ENCODE results near the gene TPPP3. TPM values are rescaled to one million over a fixed set of nuclear protein-coding genes. Genes with fewer than 3 reads are reported as not detected.
A peak's percentile ranks its signal among the peaks of the same experiment; 100 is the strongest.

The TPPP3 gene
- polyA plus RNA-seq, 4 donors = 10.3 to 34.8 (median 22.2) TPM

DNA sequence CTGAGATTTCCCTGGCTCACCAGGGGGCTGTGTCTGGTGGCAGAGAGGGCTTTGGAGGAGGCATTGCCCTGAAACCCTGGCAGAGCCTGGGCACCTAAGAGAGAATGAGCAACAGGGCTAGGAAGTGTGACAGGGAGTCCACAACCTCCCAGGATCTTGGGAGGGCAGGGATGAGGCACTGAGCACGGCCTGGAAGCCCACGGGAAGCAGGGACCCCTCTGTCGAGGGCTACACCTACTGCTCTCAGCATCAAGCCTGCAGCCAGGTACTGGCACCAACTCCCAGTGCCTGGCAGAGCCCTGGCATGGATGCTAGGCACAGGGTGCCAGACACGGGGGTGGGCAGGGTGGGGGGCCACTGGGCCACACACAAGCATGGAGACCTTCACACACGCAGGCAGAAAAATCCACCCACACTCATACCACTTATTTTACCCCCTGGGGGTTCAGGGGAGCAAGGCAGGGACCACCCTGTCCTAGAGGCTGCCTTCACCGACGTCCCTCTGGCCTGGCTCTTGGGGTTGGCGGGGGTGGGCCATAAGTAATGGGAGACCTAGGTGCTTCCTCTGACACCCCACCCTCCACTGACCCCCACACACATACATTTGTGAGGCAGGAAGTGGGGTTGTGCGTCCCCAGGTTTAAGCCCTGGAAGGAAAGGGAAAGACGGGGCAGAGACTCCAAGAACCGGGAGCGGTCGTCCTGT lies 36.7 kb upstream of the TPPP3 start:
- Histone ChIP-seq H3K4me3 (ENCODE audit: low read depth in 1 of 3, low read length in 3 of 3) (peak overlapping the region; percentile 15 to 83 (median 33)), H3K27me3 (ENCODE audit: control insufficient read depth in 3 of 3, insufficient read depth in 3 of 3, low read length in 3 of 3) (peaks cover 0 to 42% (median under 1%) of the 10 kb centered on the region in 3 donors), H3K27ac (ENCODE audit: low read depth in 1 of 3, low read length in 2 of 3) (peak overlapping the region; percentile 8 to 97 (median 95)), H3K4me1 (ENCODE audit: control insufficient read depth in 3 of 3, insufficient read depth in 2 of 3, low read depth in 1 of 3, low read length in 2 of 3) (peaks cover 0 to 25% (median 4%) of the 10 kb centered on the region in 3 donors), H3K36me3 (ENCODE audit: control insufficient read depth in 3 of 3, insufficient read depth in 2 of 3, low read depth in 1 of 3, low read length in 3 of 3) (peaks cover 0 to 10% (median 0%) of the 10 kb centered on the region in 3 donors), H3K9me3 (ENCODE audit: control insufficient read depth in 2 of 2, insufficient read depth in 1 of 2, low read depth in 1 of 2, low read length in 1 of 2) (no peaks in the 10 kb centered on the region)
- WGBS, 3 donors = 5 to 34% (median 19%) methylated on average over 12 to 13 of the region's 13 CpGs
- FAIRE-seq (no peak), DNase-seq (no peak)

GRCh38 chr16:67429053-67429798 lies 35.9 kb upstream of the TPPP3 start:
- Histone ChIP-seq H3K27me3 (ENCODE audit: control insufficient read depth in 3 of 3, insufficient read depth in 3 of 3, low read length in 3 of 3) (peaks cover 0 to 49% (median 4%) of the 10 kb centered on the region in 3 donors), H3K4me1 (ENCODE audit: control insufficient read depth in 3 of 3, insufficient read depth in 2 of 3, low read depth in 1 of 3, low read length in 2 of 3) (peaks cover 0 to 25% (median 4%) of the 10 kb centered on the region in 3 donors), H3K4me3 (ENCODE audit: low read depth in 1 of 3, low read length in 3 of 3) (peak overlapping the region in 1 of 3 donors; percentile 83), H3K36me3 (ENCODE audit: control insufficient read depth in 3 of 3, insufficient read depth in 2 of 3, low read depth in 1 of 3, low read length in 3 of 3) (peaks cover 0 to 9% (median 0%) of the 10 kb centered on the region in 3 donors), H3K9me3 (ENCODE audit: control insufficient read depth in 2 of 2, insufficient read depth in 1 of 2, low read depth in 1 of 2, low read length in 1 of 2) (no peaks in the 10 kb centered on the region), H3K27ac (ENCODE audit: low read depth in 1 of 3, low read length in 2 of 3) (peak overlapping the region in 2 of 3 donors; percentile 95 to 97)
- DNase-seq = peak; percentile 32 to 95
- WGBS, 3 donors = 75 to 86% (median 76%) methylated on average over 3 of the region's 3 CpGs
- no peak for FAIRE-seq

GRCh38 chr16:67428146-67428731 lies 34.9 kb upstream of the TPPP3 start:
- peaks cover 0 to 51% (median 4%) of the 10 kb centered on the region in 3 donors for H3K27me3 ChIP-seq (ENCODE audit: control insufficient read depth in 3 of 3, insufficient read depth in 3 of 3, low read length in 3 of 3)
- H3K4me3 ChIP-seq (ENCODE audit: low read depth in 1 of 3, low read length in 3 of 3) = no peak overlapping the region
- peak overlapping the region in 2 of 3 donors; percentile 95 to 97 for H3K27ac ChIP-seq (ENCODE audit: low read depth in 1 of 3, low read length in 2 of 3)
- DNase-seq (peak; percentile 82 to 84), FAIRE-seq (no peak)
- WGBS, 3 donors = 11 to 21% (median 12%) methylated on average over 11 of the region's 11 CpGs
- peaks cover 0 to 25% (median 4%) of the 10 kb centered on the region in 3 donors for H3K4me1 ChIP-seq (ENCODE audit: control insufficient read depth in 3 of 3, insufficient read depth in 2 of 3, low read depth in 1 of 3, low read length in 2 of 3)
- H3K36me3 ChIP-seq (ENCODE audit: control insufficient read depth in 3 of 3, insufficient read depth in 2 of 3, low read depth in 1 of 3, low read length in 3 of 3) = peaks cover 0 to 5% (median 0%) of the 10 kb centered on the region in 3 donors
- no peaks in the 10 kb centered on the region for H3K9me3 ChIP-seq (ENCODE audit: control insufficient read depth in 2 of 2, insufficient read depth in 1 of 2, low read depth in 1 of 2, low read length in 1 of 2)

DNA sequence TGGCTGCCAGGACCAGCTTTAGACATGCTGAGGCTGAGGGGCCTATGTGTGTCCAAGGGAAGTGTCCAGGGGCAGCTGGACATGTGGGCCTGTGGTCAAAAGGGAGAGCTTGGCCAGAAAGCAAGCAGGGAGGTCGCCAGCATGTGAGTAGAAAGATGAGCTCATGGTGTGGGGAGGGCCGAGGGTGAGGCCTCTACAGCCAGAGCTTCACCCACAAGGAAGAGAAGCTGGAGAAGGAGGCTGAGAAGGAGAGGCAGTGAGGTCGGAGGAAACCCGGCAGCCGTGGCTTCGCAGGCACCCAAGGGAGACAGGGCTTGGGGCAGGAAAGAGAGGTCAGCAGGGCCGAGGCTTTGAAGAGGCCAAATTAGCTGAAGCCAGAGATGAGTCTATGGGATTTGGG lies 33.7 kb upstream of the TPPP3 start:
- H3K27me3 ChIP-seq (ENCODE audit: control insufficient read depth in 3 of 3, insufficient read depth in 3 of 3, low read length in 3 of 3) = peaks cover 0 to 51% (median 4%) of the 10 kb centered on the region in 3 donors
- no peak for FAIRE-seq
- no peak for DNase-seq
- H3K27ac ChIP-seq (ENCODE audit: low read depth in 1 of 3, low read length in 2 of 3) = no peak overlapping the region
- no peak overlapping the region for H3K4me3 ChIP-seq (ENCODE audit: low read depth in 1 of 3, low read length in 3 of 3)
- H3K9me3 ChIP-seq (ENCODE audit: control insufficient read depth in 2 of 2, insufficient read depth in 1 of 2, low read depth in 1 of 2, low read length in 1 of 2) = no peaks in the 10 kb centered on the region
- 66 to 87% (median 76%) methylated on average over 7 of the region's 7 CpGs for WGBS, 3 donors
- H3K36me3 ChIP-seq (ENCODE audit: control insufficient read depth in 3 of 3, insufficient read depth in 2 of 3, low read depth in 1 of 3, low read length in 3 of 3) = no peaks in the 10 kb centered on the region
- H3K4me1 ChIP-seq (ENCODE audit: control insufficient read depth in 3 of 3, insufficient read depth in 2 of 3, low read depth in 1 of 3, low read length in 2 of 3) = peaks cover 0 to 24% (median 4%) of the 10 kb centered on the region in 3 donors

- Histone ChIP-seq H3K4me1 (ENCODE audit: control insufficient read depth in 3 of 3, insufficient read depth in 2 of 3, low read depth in 1 of 3, low read length in 2 of 3) (peaks cover 0 to 17% (median 4%) of the 10 kb centered on the region in 3 donors), H3K9me3 (ENCODE audit: control insufficient read depth in 2 of 2, insufficient read depth in 1 of 2, low read depth in 1 of 2, low read length in 1 of 2) (no peaks in the 10 kb centered on the region), H3K27me3 (ENCODE audit: control insufficient read depth in 3 of 3, insufficient read depth in 3 of 3, low read length in 3 of 3) (peaks cover 0 to 44% (median 4%) of the 10 kb centered on the region in 3 donors), H3K4me3 (ENCODE audit: low read depth in 1 of 3, low read length in 3 of 3) (no peak overlapping the region), H3K27ac (ENCODE audit: low read depth in 1 of 3, low read length in 2 of 3) (no peak overlapping the region), H3K36me3 (ENCODE audit: control insufficient read depth in 3 of 3, insufficient read depth in 2 of 3, low read depth in 1 of 3, low read length in 3 of 3) (no peaks in the 10 kb centered on the region)
- WGBS, 3 donors = 68 to 84% (median 72%) methylated on average over 7 of the region's 7 CpGs
- no peak for FAIRE-seq
- DNase-seq = no peak
These were observed 32.7 kb upstream of the TPPP3 start for GRCh38 chr16:67426022-67426421.

DNA sequence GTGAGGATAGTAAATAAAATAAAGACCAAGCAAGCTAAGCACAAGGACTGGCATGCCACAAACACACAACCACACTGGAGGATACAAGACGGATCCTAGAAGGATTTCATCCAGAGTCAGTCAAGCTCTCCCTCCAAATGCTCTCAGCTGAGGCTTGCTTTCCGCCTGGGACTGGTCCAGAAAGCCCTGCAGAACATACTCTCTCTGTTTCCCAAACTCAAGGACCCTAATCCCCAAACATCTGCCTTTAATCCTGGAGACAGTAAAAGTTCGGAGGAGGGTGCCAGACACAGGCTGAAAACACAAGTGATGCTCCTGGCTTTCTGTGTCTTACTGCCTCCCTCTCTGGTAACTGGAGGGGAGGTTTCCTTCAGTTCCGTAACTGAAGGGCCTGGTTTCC lies 32.3 kb upstream of the TPPP3 start:
- 56 to 68% (median 61%) methylated on average over 4 of the region's 4 CpGs for WGBS, 3 donors
- no peak overlapping the region for H3K27ac ChIP-seq (ENCODE audit: low read depth in 1 of 3, low read length in 2 of 3)
- no peaks in the 10 kb centered on the region for H3K9me3 ChIP-seq (ENCODE audit: control insufficient read depth in 2 of 2, insufficient read depth in 1 of 2, low read depth in 1 of 2, low read length in 1 of 2)
- no peak overlapping the region for H3K4me3 ChIP-seq (ENCODE audit: low read depth in 1 of 3, low read length in 3 of 3)
- DNase-seq (no peak), FAIRE-seq (no peak)
- no peaks in the 10 kb centered on the region for H3K36me3 ChIP-seq (ENCODE audit: control insufficient read depth in 3 of 3, insufficient read depth in 2 of 3, low read depth in 1 of 3, low read length in 3 of 3)
- peaks cover 0 to 44% (median 4%) of the 10 kb centered on the region in 3 donors for H3K27me3 ChIP-seq (ENCODE audit: control insufficient read depth in 3 of 3, insufficient read depth in 3 of 3, low read length in 3 of 3)
- H3K4me1 ChIP-seq (ENCODE audit: control insufficient read depth in 3 of 3, insufficient read depth in 2 of 3, low read depth in 1 of 3, low read length in 2 of 3) = peaks cover 0 to 17% (median 4%) of the 10 kb centered on the region in 3 donors

DNA sequence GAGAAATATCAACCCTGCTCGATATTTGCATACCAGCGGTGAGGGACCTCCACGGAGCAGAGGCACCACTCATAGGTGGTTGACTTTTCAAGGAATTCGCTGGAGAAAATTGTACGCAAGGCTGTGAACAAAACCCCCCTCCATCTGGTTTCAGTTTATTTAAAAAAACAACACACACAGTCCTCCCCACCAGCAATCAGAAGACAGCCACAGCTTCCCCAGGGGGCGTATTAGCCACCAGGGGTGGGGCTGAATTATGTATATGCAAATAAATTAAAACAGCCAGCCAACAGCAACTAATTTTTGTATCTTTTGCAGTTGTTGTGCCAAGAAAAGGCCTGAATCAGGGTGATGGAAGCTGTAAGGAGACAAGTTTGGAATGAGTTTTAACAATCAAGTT lies 31.8 kb upstream of the TPPP3 start:
- WGBS, 3 donors = 29 to 56% (median 52%) methylated on average over 6 of the region's 6 CpGs
- H3K27ac ChIP-seq (ENCODE audit: low read depth in 1 of 3, low read length in 2 of 3) = no peak overlapping the region
- H3K27me3 ChIP-seq (ENCODE audit: control insufficient read depth in 3 of 3, insufficient read depth in 3 of 3, low read length in 3 of 3) = peaks cover 0 to 41% (median 4%) of the 10 kb centered on the region in 3 donors
- no peak overlapping the region for H3K4me3 ChIP-seq (ENCODE audit: low read depth in 1 of 3, low read length in 3 of 3)
- DNase-seq (no peak), FAIRE-seq (no peak)
- H3K36me3 ChIP-seq (ENCODE audit: control insufficient read depth in 3 of 3, insufficient read depth in 2 of 3, low read depth in 1 of 3, low read length in 3 of 3) = no peaks in the 10 kb centered on the region
- H3K9me3 ChIP-seq (ENCODE audit: control insufficient read depth in 2 of 2, insufficient read depth in 1 of 2, low read depth in 1 of 2, low read length in 1 of 2) = no peaks in the 10 kb centered on the region
- peaks cover 0 to 14% (median 4%) of the 10 kb centered on the region in 3 donors for H3K4me1 ChIP-seq (ENCODE audit: control insufficient read depth in 3 of 3, insufficient read depth in 2 of 3, low read depth in 1 of 3, low read length in 2 of 3)

- no peaks in the 10 kb centered on the region for H3K36me3 ChIP-seq (ENCODE audit: control insufficient read depth in 3 of 3, insufficient read depth in 2 of 3, low read depth in 1 of 3, low read length in 3 of 3)
- no peak for FAIRE-seq
- H3K4me3 ChIP-seq (ENCODE audit: low read depth in 1 of 3, low read length in 3 of 3) = no peak overlapping the region
- H3K27me3 ChIP-seq (ENCODE audit: control insufficient read depth in 3 of 3, insufficient read depth in 3 of 3, low read length in 3 of 3) = peaks cover 0 to 33% (median 4%) of the 10 kb centered on the region in 3 donors
- H3K27ac ChIP-seq (ENCODE audit: low read depth in 1 of 3, low read length in 2 of 3) = no peak overlapping the region
- no peaks in the 10 kb centered on the region for H3K9me3 ChIP-seq (ENCODE audit: control insufficient read depth in 2 of 2, insufficient read depth in 1 of 2, low read depth in 1 of 2, low read length in 1 of 2)
- H3K4me1 ChIP-seq (ENCODE audit: control insufficient read depth in 3 of 3, insufficient read depth in 2 of 3, low read depth in 1 of 3, low read length in 2 of 3) = peaks cover 0 to 8% (median 4%) of the 10 kb centered on the region in 3 donors
- no peak for DNase-seq
- WGBS, 3 donors = 37 to 63% (median 40%) methylated on average over 5 of the region's 5 CpGs
These were observed 30.9 kb upstream of the TPPP3 start for GRCh38 chr16:67424261-67424615.

All from small intestine (tissue), 7 donors.